IPS-18a (cell line): Measurements from ENCODE around the gene ARL15.

Experiments used
- H3K27ac ChIP-seq: one replicate; pipeline ENCODE4 v1.5.1; 2013; ENCODE audit warnings: low read length
- H3K27me3 ChIP-seq: one replicate; pipeline ENCODE4 v1.6.1; 2013; ENCODE audit warnings: mild to moderate bottlenecking, low read length; ENCODE audit not compliant: control insufficient read depth, insufficient read depth
- H3K36me3 ChIP-seq: one replicate; pipeline ENCODE4 v1.6.1; 2013; ENCODE audit warnings: low read depth, low read length; ENCODE audit not compliant: control insufficient read depth
- H3K4me1 ChIP-seq: one replicate; pipeline ENCODE4 v1.6.1; 2013; ENCODE audit warnings: low read depth, low read length; ENCODE audit not compliant: control insufficient read depth
- H3K4me3 ChIP-seq: one replicate; pipeline ENCODE4 v1.5.1; 2013; ENCODE audit warnings: low read length
- H3K9ac ChIP-seq: one replicate; pipeline ENCODE4 v1.6.1; 2013; ENCODE audit warnings: mild to moderate bottlenecking, low read length, moderate library complexity
- H3K9me3 ChIP-seq: one replicate; pipeline ENCODE4 v1.6.1; 2013; ENCODE audit warnings: low read depth, low read length; ENCODE audit not compliant: control insufficient read depth

ARL15 gene

GRCh38 chr5:53936481-53937352 is 373.7 kb downstream of the ARL15 start:
- Histone ChIP-seq H3K9me3 (no peaks in the 10 kb centered on the region), H3K36me3 (no peaks in the 10 kb centered on the region), H3K27ac (no peak overlapping the region), H3K27me3 (no peaks in the 10 kb centered on the region), H3K4me3 (no peak overlapping the region), H3K4me1 (peaks cover 10% of the 10 kb centered on the region), H3K9ac (no peak overlapping the region)

- Histone ChIP-seq H3K4me1 (peaks cover 10% of the 10 kb centered on the region), H3K4me3 (no peak overlapping the region), H3K27ac (no peak overlapping the region), H3K36me3 (no peaks in the 10 kb centered on the region), H3K9ac (no peak overlapping the region), H3K27me3 (no peaks in the 10 kb centered on the region), H3K9me3 (no peaks in the 10 kb centered on the region)
Observed at GRCh38 chr5:53934151-53934820, 376.1 kb downstream of the ARL15 start.

- Histone ChIP-seq H3K4me3 (no peak overlapping the region), H3K27me3 (no peaks in the 10 kb centered on the region), H3K36me3 (no peaks in the 10 kb centered on the region), H3K4me1 (peaks cover 20% of the 10 kb centered on the region), H3K9ac (no peak overlapping the region), H3K9me3 (no peaks in the 10 kb centered on the region), H3K27ac (no peak overlapping the region)
Observed at GRCh38 chr5:53932351-53932750, 378.0 kb downstream of the ARL15 start.

- Histone ChIP-seq H3K4me1 (peaks cover 10% of the 10 kb centered on the region), H3K27me3 (no peaks in the 10 kb centered on the region), H3K27ac (no peak overlapping the region), H3K4me3 (no peak overlapping the region), H3K9ac (no peak overlapping the region), H3K36me3 (no peaks in the 10 kb centered on the region), H3K9me3 (no peaks in the 10 kb centered on the region)
Observed at GRCh38 chr5:53930457-53930856, 379.9 kb downstream of the ARL15 start.

- Histone ChIP-seq H3K27me3 (no peaks in the 10 kb centered on the region), H3K9ac (no peak overlapping the region), H3K27ac (no peak overlapping the region), H3K9me3 (no peaks in the 10 kb centered on the region), H3K4me1 (peaks cover 10% of the 10 kb centered on the region), H3K4me3 (no peak overlapping the region), H3K36me3 (no peaks in the 10 kb centered on the region)
Observed at GRCh38 chr5:53929570-53929969, 380.8 kb downstream of the ARL15 start.

- no peak overlapping the region for H3K27ac ChIP-seq
- H3K9me3 ChIP-seq = no peaks in the 10 kb centered on the region
- H3K9ac ChIP-seq = no peak overlapping the region
- H3K4me1 ChIP-seq = peaks cover 10% of the 10 kb centered on the region
- no peak overlapping the region for H3K4me3 ChIP-seq
- no peaks in the 10 kb centered on the region for H3K27me3 ChIP-seq
- no peaks in the 10 kb centered on the region for H3K36me3 ChIP-seq
Observed at GRCh38 chr5:53929152-53929551, 381.2 kb downstream of the ARL15 start.

- H3K9ac ChIP-seq = no peak overlapping the region
- H3K4me1 ChIP-seq = peaks cover 10% of the 10 kb centered on the region
- no peaks in the 10 kb centered on the region for H3K27me3 ChIP-seq
- no peaks in the 10 kb centered on the region for H3K9me3 ChIP-seq
- no peaks in the 10 kb centered on the region for H3K36me3 ChIP-seq
- no peak overlapping the region for H3K27ac ChIP-seq
- no peak overlapping the region for H3K4me3 ChIP-seq
Observed at GRCh38 chr5:53928641-53929040, 381.7 kb downstream of the ARL15 start.

GRCh38 chr5:53927668-53928247 is 382.6 kb downstream of the ARL15 start:
- peaks cover 10% of the 10 kb centered on the region for H3K4me1 ChIP-seq
- H3K4me3 ChIP-seq = no peak overlapping the region
- H3K27me3 ChIP-seq = no peaks in the 10 kb centered on the region

GRCh38 chr5:53926026-53926425 is 384.3 kb downstream of the ARL15 start:
- no peaks in the 10 kb centered on the region for H3K36me3 ChIP-seq
- H3K27me3 ChIP-seq = no peaks in the 10 kb centered on the region
- H3K9me3 ChIP-seq = no peaks in the 10 kb centered on the region
- no peak overlapping the region for H3K27ac ChIP-seq
- no peak overlapping the region for H3K4me3 ChIP-seq
- no peak overlapping the region for H3K9ac ChIP-seq
- H3K4me1 ChIP-seq = peaks cover 10% of the 10 kb centered on the region

More at GRCh38 chr5:53927668-53928247, 382.6 kb downstream of the ARL15 start:
- H3K27ac ChIP-seq = no peak overlapping the region
- no peaks in the 10 kb centered on the region for H3K9me3 ChIP-seq
- H3K36me3 ChIP-seq = no peaks in the 10 kb centered on the region
- H3K9ac ChIP-seq = no peak overlapping the region

GRCh38 chr5:53924392-53924791 is 386.0 kb downstream of the ARL15 start:
- Histone ChIP-seq H3K27me3 (no peaks in the 10 kb centered on the region), H3K4me1 (peaks cover 10% of the 10 kb centered on the region), H3K9ac (no peak overlapping the region), H3K36me3 (no peaks in the 10 kb centered on the region), H3K9me3 (no peaks in the 10 kb centered on the region), H3K4me3 (no peak overlapping the region), H3K27ac (no peak overlapping the region)

- H3K27ac ChIP-seq = no peak overlapping the region
- peaks cover 10% of the 10 kb centered on the region for H3K4me1 ChIP-seq
- H3K4me3 ChIP-seq = no peak overlapping the region
- H3K9ac ChIP-seq = no peak overlapping the region
- no peaks in the 10 kb centered on the region for H3K9me3 ChIP-seq
- no peaks in the 10 kb centered on the region for H3K36me3 ChIP-seq
- no peaks in the 10 kb centered on the region for H3K27me3 ChIP-seq
Observed at GRCh38 chr5:53923961-53924360, 386.4 kb downstream of the ARL15 start.
